Activated T-helper 1 cell treated with anti-CD3 and anti-CD28 coated beads, Interleukin-12 subunit alpha, Interleukin-12 subunit beta, Interleukin-2, Interleukin-4 antibody, amounts not matched to agents 30 ng/mL and 10 ng/mL and 1 ng/mL, durations not matched to agents 14 hours and 24 hours and 36 hours (primary cell): ENCODE results near the gene LHX6. TPM values are rescaled to one million over a fixed set of nuclear protein-coding genes. Genes with fewer than 3 reads are reported as not detected.

Experiments used
- DNase-seq: peaks from one replicate; pipeline ENCODE4 v3.0.0; 2021; ENCODE audit warnings: low spot score
- H3K27ac Mint-ChIP-seq: one replicate; pipeline ENCODE4 v1.8.0; 2021; ENCODE audit warnings: mild to moderate bottlenecking, mixed read lengths
- H3K27me3 Mint-ChIP-seq: one replicate; pipeline ENCODE4 v1.8.0; 2022; ENCODE audit warnings: mild to moderate bottlenecking, moderate library complexity, mixed read lengths; ENCODE audit not compliant: insufficient read depth
- H3K36me3 Mint-ChIP-seq: one replicate; pipeline ENCODE4 v1.8.0; 2021; ENCODE audit warnings: low read depth, mixed read lengths
- H3K4me1 Mint-ChIP-seq: one replicate; pipeline ENCODE4 v1.8.0; 2021; ENCODE audit warnings: low read depth, mixed read lengths
- H3K4me3 Mint-ChIP-seq: one replicate; pipeline ENCODE4 v1.8.0; 2021; ENCODE audit warnings: mild to moderate bottlenecking, moderate library complexity, mixed read lengths
- H3K9me3 Mint-ChIP-seq: one replicate; pipeline ENCODE4 v1.8.0; 2021; ENCODE audit warnings: mixed read lengths
- intact Hi-C: fragments of 100-400 bp; cut with micrococcal nuclease; formaldehyde crosslinking; loops from one replicate; pipeline ENCODE4 v1.15.1; 2024
- total RNA-seq: library from RNA; stranded (reverse); gene quantifications from 2 replicates; pipeline ENCODE4 v1.2.3, GENCODE V29; 2022

Gene LHX6
- total RNA-seq, 1 donor from 2014 or later, result 0.08 TPM

DNA sequence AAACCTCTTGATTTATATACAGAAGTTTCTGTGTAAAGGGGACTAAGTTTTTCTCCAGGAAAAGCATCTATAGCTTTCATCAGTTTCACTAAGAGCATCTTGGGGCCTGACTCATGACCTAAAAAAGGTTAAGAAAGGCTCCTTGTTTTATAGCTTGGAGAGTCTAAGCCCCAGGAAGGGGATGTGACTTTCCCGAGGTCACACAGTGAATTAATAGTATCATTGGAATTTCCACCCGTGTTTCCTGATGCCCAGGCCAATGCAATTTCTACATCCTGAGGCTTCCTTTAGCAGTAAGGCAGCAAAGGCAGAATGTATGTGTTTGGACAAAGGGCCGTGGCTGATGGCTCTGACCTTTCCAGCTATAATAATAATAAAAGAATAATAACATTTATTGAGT is 60.4 kb downstream of the LHX6 start:
- intact Hi-C loops, result no loop called here
- Mint-ChIP-seq H3K27me3 (peaks cover 28% of the 10 kb centered on the region), H3K4me1 (no peaks in the 10 kb centered on the region), H3K4me3 (no peak overlapping the region), H3K36me3 (no peaks in the 10 kb centered on the region), H3K9me3 (no peaks in the 10 kb centered on the region), H3K27ac (no peak overlapping the region)
- no peak for DNase-seq

- intact Hi-C loops, result no loop called here
- peaks cover 13% of the 10 kb centered on the region for H3K4me1 Mint-ChIP-seq
- peaks cover 6% of the 10 kb centered on the region for H3K9me3 Mint-ChIP-seq
- H3K27ac Mint-ChIP-seq, result no peak overlapping the region
- H3K36me3 Mint-ChIP-seq, result no peaks in the 10 kb centered on the region
- DNase-seq, result no peak
- H3K27me3 Mint-ChIP-seq, result peaks cover 18% of the 10 kb centered on the region
- H3K4me3 Mint-ChIP-seq, result no peak overlapping the region
Observed at GRCh38 chr9:122164286-122164685, 64.5 kb downstream of the LHX6 start.

GRCh38 chr9:122162415-122162814 is 66.3 kb downstream of the LHX6 start:
- Mint-ChIP-seq H3K27me3 (peaks cover 17% of the 10 kb centered on the region), H3K36me3 (peaks cover 3% of the 10 kb centered on the region), H3K4me1 (peaks cover 25% of the 10 kb centered on the region), H3K9me3 (peaks cover 6% of the 10 kb centered on the region), H3K27ac (no peak overlapping the region), H3K4me3 (no peak overlapping the region)
- intact Hi-C loops, result no loop called here
- no peak for DNase-seq

- intact Hi-C loops, result loop anchor here (1.0 kb wide), 6 partner anchors 54 to 668 kb away; partner anchors contain the start of genes MRRF, PDCL, RBM18 and TTLL11
- H3K9me3 Mint-ChIP-seq, result peaks cover 6% of the 10 kb centered on the region
- peaks cover 31% of the 10 kb centered on the region for H3K4me1 Mint-ChIP-seq
- H3K36me3 Mint-ChIP-seq, result peaks cover 3% of the 10 kb centered on the region
- H3K4me3 Mint-ChIP-seq, result peak overlapping the region; percentile 93
- H3K27ac Mint-ChIP-seq, result peak overlapping the region; percentile 86
- peaks cover 16% of the 10 kb centered on the region for H3K27me3 Mint-ChIP-seq
- no peak for DNase-seq
Observed at GRCh38 chr9:122159925-122160246, 68.9 kb downstream of the LHX6 start.

GRCh38 chr9:122159026-122159924 is 69.5 kb downstream of the LHX6 start, which contains the start of the genes MORN5 and NDUFA8:
TSS of gene MORN5 (plus strand) at chr9:122159908. CDS start at chr9:122159973, 65 bp downstream.
TSS of gene NDUFA8 (minus strand) at chr9:122159779. CDS start at chr9:122159677, 102 bp downstream.
- H3K4me1 Mint-ChIP-seq, result peaks cover 35% of the 10 kb centered on the region
- peak within 1 kb of the TSS; percentile 93 for H3K4me3 Mint-ChIP-seq
- H3K9me3 Mint-ChIP-seq, result peaks cover 6% of the 10 kb centered on the region
- H3K27ac Mint-ChIP-seq, result peak within 1 kb of the TSS; percentile 87
- DNase-seq, result peak; percentile 95
- intact Hi-C loops, result loop anchor here (1.0 kb wide), 6 partner anchors 55 to 669 kb away; partner anchors contain the start of genes MRRF, PDCL, RBM18 and TTLL11
- H3K27me3 Mint-ChIP-seq, result peaks cover 12% of the 10 kb centered on the region
- H3K36me3 Mint-ChIP-seq, result peaks cover 3% of the 10 kb centered on the region

DNA sequence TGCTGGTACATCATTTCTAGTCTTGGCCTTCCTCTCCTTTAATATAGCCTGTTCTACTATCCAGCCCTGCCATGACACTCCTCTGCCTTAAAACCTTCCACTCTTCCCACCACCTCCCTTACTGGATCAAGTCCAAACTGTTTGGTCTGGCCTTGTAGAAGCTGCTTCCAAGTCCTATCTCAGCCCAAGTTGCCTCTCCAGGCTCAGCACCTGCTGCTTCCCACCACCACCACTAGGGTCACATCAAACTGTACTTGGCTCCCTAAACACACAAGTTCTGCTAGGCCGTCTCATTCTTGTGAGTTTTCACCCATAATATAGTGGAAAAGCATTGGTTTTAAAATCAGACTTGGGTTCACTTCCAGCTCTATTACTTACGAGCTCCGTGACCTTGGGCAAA is 70.6 kb downstream of the LHX6 start:
- intact Hi-C loops, result no loop called here
- Mint-ChIP-seq H3K9me3 (peaks cover 6% of the 10 kb centered on the region), H3K27me3 (peaks cover 5% of the 10 kb centered on the region), H3K27ac (no peak overlapping the region), H3K36me3 (peaks cover 3% of the 10 kb centered on the region), H3K4me1 (peaks cover 36% of the 10 kb centered on the region), H3K4me3 (peak overlapping the region; percentile 49)
- peak; percentile 11 for DNase-seq

- H3K4me3 Mint-ChIP-seq, result no peak overlapping the region
- DNase-seq, result no peak
- peaks cover 11% of the 10 kb centered on the region for H3K36me3 Mint-ChIP-seq
- peaks cover 36% of the 10 kb centered on the region for H3K4me1 Mint-ChIP-seq
- intact Hi-C loops, result no loop called here
- H3K27me3 Mint-ChIP-seq, result peaks cover 5% of the 10 kb centered on the region
- no peak overlapping the region for H3K27ac Mint-ChIP-seq
- H3K9me3 Mint-ChIP-seq, result no peaks in the 10 kb centered on the region
Observed at GRCh38 chr9:122155796-122156195, 73.0 kb downstream of the LHX6 start.

Other genes starting within 250 kb of the LHX6 start
- gene TTLL11, start 135.6 kb downstream of the LHX6 start, total RNA-seq, result 3.0 and 4.5 TPM in 2 replicates
- gene NDUFA8, start 69.2 kb downstream of the LHX6 start, total RNA-seq, result 49.6 and 51.6 TPM in 2 replicates
- gene MORN5, start 69.0 kb downstream of the LHX6 start, total RNA-seq, result not detected in 2 replicates
- gene RBM18, start 35.9 kb upstream of the LHX6 start, total RNA-seq, result 29.9 and 31.5 TPM in 2 replicates
- 58.8 and 66.0 TPM in 2 replicates for gene MRRF, start 35.9 kb upstream of the LHX6 start, total RNA-seq
- gene PTGS1, start 142.1 kb upstream of the LHX6 start, total RNA-seq, result 0.54 and 0.61 TPM in 2 replicates
- gene OR1J1, start 249.0 kb upstream of the LHX6 start, total RNA-seq, result not detected in 2 replicates